GM21367 (cell line): ENCODE measurements around the gene NR2C2.

ENCODE experiments used
- ATAC-seq: cut with Tn5 transposase; IDR thresholded peaks from one replicate; pipeline ENCODE4 v1.9.1; 2021; ENCODE audit not compliant: unreplicated experiment

Gene NR2C2

DNA sequence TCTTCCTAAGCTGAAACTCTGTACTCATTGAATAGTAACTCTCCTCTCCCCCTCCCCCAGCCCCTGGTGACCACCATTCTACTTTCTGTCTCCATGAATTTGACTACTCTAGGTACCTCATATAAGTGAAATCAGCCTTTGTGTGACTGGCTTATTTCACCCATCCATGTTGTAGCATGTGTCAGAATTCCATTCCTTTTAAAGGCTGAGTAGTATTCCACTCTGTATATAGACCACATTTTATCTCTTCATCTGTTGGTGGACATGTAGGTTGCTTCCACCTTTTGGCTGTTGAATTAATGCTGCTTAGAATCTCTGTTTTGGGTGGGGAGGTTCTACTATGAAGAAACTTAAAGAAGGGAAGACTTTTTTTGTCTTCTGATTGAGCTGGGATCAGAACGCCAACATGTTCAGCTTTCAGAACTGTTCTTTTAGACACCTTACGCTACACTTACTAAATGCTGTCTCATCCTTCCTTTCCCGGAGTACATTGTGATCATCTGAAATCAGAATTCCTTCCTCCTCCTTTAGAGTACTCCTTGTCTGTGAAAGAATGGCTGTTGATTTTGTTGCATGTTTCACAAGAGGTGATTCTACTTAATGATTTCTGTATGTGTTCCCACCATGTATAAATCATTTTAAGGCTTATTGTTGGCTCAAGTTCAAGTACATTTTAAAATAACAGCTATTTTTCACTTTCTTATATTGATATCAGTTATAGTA is 67.4 kb downstream of the NR2C2 start:
- ATAC-seq: no peak

- no peak for ATAC-seq
Measured at GRCh38 chr3:15015456-15015855, 68.1 kb downstream of the NR2C2 start.

GRCh38 chr3:15017191-15017590 is 69.8 kb downstream of the NR2C2 start:
- ATAC-seq: no peak

DNA sequence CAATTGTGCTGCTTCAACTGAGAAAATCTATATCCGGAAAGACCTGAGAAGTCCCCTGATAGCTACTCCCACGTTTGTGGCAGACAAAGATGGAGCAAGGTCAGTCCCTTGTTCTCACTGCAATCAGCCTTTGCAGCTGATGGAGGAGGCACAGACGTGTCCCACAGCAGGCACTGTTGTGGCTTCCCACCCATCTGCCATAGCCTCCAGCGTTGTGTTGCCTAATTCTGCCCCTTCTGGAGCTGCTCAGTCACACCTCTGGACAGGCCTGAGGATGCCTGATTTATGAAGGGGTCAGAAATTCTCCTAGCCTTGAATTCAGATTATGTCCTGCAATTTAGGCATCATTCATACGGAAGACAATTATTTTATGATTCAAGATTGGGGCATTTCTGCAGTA is 75.9 kb downstream of the NR2C2 start:
- ATAC-seq: no peak

DNA sequence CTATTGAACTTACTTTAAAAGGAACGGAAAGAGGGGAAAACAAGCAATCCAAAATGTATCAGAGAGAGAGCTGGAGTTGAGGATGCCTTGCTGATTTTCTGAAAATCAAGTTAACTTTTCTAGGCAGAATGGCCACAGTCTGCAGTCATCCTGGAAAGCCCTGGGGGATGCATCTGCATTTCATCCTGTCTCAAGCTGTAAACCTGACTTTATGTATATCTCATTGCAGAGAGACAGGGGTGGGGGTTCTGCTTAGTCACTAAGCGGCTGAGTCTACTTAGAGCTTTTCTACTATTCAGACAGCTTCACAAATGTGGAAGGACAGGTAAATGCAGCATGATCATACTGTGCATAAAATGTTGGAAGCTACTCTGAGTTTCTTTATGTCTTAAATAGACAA is 76.3 kb downstream of the NR2C2 start:
- no peak for ATAC-seq

- no peak for ATAC-seq
Measured at GRCh38 chr3:15029625-15030024, 82.2 kb downstream of the NR2C2 start.

DNA sequence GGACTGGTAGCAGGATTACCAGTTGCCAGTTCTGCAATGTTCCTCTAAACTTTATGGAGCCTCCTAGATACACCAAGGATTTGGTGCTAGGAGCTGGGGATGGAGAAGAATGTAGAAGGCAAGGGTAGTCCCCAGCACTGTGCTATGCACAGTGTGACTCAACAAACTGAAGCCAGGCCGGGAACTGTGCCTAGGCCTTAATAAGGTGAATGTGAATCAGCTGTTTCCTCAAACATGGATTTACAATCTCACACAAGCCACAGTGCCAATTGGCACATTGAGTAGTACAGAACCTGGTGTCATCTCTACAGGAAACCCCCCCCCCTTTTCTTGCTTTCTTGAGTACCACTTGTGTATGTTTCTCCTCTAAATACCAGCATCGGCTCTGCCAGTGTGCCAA is 85.3 kb downstream of the NR2C2 start:
- ATAC-seq: no peak

DNA sequence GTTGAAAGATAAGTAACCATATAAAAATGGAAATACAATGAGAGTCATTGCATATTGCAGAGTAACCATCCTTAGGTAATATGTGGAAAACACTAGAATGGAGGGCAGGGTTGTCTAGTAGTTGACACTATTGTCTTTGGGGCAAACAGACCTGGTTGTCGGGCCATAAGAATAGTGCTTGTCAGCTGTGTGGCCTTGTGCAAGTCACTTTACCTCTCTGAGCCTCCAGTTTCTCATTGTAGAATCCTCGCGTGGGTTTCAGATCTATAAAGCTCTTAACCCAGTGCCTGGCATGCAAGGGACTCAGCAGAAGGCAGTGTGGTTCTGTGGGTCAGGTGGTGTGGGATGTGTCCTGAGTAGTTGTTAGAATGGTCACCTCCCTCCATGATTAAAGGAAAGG is 85.7 kb downstream of the NR2C2 start:
- no peak for ATAC-seq

DNA sequence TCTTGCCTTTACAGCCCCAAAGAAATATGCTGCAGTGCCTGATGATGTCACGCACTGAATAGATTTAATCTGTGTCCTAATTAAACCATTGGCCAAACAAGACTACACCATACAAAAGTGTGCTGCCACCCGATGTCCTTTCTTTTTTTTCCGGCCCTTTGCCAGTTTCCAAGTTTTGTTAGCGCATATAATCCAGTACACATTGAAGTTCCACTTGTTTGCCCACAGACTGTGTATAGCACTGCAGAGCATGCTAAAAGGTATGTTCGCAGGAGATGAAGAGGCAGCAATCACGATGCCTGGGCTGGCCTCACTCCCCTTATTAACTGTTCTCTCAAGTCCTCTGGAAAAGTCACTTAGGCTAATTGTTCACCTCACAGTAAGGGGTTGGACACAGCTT is 90.9 kb downstream of the NR2C2 start:
- ATAC-seq: no peak

DNA sequence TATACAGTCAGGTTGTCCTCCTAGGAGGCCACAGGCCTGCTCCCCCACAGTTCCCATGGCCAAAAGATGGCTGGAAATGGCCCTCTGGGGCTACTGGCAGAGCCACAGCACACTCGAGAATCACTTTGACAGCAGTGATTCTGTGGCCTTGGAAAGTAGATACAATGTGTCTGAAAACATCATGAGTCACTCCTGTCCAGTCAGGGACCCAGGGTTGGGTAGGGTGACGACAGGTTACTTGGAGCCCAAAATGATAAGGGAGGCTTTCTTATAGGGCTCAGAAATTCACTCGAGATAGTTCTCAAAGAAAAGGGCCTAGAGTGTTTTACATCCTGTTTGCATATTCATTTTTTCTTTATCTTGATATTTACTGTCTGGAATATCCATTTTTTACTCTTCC is 93.5 kb downstream of the NR2C2 start:
- ATAC-seq: no peak

DNA sequence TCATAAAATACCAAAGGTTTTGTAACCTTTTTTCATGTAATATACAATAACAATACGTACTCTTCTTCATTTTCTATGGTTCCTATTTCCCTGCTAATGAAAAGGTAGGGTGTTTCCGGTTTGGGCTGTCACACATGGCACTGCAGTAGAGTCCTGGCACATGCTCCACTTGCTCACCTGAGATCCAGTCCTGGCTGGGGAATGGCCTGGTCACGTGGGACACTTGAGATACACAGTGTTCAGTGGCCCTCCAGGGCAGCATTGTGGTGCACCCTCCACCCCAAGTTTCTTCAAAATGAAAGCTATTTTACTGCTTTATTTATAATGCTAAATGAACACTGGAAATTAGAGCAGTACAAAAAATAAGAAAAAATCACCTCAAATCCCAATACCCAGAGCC is 94.6 kb downstream of the NR2C2 start:
- ATAC-seq: no peak

DNA sequence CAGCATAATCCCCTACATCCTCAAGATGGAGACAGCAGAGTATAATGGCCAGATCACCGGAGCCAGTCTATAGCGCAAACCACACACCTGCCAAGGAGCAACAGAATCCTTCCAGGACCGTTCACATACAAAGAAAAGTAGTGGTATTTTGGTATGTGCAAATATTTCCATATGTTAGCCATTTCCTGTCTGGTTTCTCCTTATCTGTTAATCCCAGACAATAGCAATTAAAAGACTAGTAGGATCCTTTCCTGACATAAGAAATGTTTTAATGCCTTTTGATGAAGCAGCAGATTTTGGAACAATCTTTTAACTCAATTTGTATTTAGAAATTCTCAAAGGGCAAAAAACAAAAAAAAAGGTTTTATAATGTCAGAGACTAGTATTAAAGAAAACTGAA is 95.6 kb downstream of the NR2C2 start:
- no peak for ATAC-seq

DNA sequence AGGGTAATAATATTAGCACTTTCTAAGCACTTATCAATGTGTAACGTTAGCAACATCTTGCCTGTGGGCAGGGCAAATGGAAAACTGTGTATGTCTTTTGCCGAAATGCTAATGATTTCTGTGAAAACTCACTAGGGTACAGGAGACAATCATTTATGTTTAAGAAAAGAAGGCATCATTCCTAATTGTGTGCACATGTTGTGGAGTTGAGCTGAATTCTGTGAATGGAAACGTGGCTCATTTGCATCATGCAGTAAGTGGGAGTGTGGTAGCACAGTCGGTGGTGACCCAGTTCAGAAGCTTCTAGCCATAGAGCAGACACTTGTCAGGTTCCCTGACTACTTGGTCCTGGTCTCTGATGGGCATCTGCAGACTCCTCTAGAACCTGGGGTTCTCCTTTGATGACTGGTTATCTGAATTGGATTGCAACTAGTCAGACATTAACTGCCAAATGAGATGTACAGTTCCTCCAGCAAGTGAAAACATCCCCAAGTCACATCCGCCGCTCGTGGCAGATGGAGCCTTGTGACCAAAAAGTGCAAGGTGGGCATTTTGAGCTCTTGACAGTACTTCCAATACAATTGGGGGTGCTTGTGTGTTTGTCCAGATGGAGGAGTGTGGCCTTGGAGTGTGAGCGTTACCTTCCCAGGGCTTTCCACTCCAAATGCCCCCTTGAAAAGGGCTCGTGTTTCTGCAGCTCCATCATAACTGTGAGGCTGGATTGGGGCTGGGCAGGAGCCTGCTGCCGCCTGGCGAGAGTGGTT is 96.2 kb downstream of the NR2C2 start:
- ATAC-seq: no peak

GRCh38 chr3:15044326-15044725 is 96.9 kb downstream of the NR2C2 start:
- no peak for ATAC-seq

GRCh38 chr3:15045667-15046066 is 98.3 kb downstream of the NR2C2 start:
- no peak for ATAC-seq

GRCh38 chr3:15049584-15049983 is 102.2 kb downstream of the NR2C2 start:
- no peak for ATAC-seq

GRCh38 chr3:15050405-15051092 is 103.2 kb downstream of the NR2C2 start:
- peak; percentile 81 for ATAC-seq

DNA sequence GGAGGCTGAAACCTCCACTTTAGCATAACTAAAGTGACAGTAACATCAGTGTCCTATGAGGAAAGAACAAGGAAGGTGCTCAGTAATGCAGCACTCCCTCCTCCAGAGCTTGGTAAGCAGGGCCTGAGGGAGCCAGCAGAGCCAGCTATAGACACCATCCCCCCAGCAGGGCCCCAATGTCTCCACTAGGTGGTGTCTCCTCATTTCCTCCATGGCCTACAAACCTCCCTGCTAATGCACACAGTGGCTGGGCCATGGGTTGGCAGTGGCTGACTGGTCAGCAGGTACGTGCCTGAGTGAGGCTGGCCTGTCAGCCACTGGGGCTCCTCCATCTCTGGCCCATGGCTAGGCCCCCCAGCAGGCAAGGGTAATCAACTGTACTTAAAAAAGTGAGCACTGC is 104.1 kb downstream of the NR2C2 start:
- ATAC-seq: peak; percentile 57

GRCh38 chr3:15052335-15053242 is 105.2 kb downstream of the NR2C2 start:
- no peak for ATAC-seq

GRCh38 chr3:15053541-15053940 is 106.2 kb downstream of the NR2C2 start:
- no peak for ATAC-seq

DNA sequence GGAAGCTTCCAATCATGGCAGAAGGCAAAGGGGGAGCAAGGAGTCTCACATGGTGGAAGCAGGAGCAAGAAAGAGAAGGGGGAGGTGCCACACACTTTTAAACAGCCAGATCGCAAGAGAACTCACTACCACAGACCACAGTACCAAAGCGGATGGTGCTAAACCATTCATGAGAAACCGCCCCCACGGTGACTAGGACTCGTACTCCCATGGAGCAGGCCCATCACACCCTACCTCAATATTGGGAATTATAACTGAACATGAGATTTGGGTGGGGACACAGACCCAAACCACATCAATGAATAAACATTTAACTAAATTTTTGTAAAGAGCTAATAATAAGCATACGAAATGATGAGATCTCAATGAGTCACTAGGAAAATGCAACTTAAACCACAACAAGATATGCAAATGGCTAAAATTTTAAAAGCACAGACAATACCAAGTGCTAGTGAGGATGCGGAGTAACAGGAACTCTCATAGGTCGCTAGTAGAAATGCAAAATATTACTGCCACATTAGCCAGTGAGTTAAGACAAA is 107.7 kb downstream of the NR2C2 start:
- ATAC-seq: no peak
